Endothelial cell (in vitro differentiated cells): ENCODE results near the gene MED22. TPM values are rescaled to one million over a fixed set of nuclear protein-coding genes. Genes with fewer than 3 reads are reported as not detected.
A peak's percentile ranks its signal among the peaks of the same experiment; 100 is the strongest.

Source experiments
- DNase-seq: peaks from one replicate; pipeline ENCODE4 v3.0.0; 2021; ENCODE audit warnings: low spot score
- H3K27ac Mint-ChIP-seq: one replicate; pipeline ENCODE4 v1.8.0; 2021; ENCODE audit warnings: mixed read lengths, inconsistent platforms; ENCODE audit not compliant: unreplicated experiment
- H3K27me3 Mint-ChIP-seq: one replicate; pipeline ENCODE4 v1.8.0; 2021; ENCODE audit warnings: mild to moderate bottlenecking, moderate library complexity, mixed read lengths, inconsistent platforms; ENCODE audit not compliant: unreplicated experiment
- H3K36me3 Mint-ChIP-seq: one replicate; pipeline ENCODE4 v1.8.0; 2021; ENCODE audit warnings: mild to moderate bottlenecking, low read depth, mixed read lengths, inconsistent platforms; ENCODE audit not compliant: unreplicated experiment
- H3K4me1 Mint-ChIP-seq: one replicate; pipeline ENCODE4 v1.8.0; 2021; ENCODE audit warnings: mild to moderate bottlenecking, mixed read lengths, inconsistent platforms; ENCODE audit not compliant: unreplicated experiment
- H3K4me3 Mint-ChIP-seq: one replicate; pipeline ENCODE4 v1.8.0; 2021; ENCODE audit warnings: mild to moderate bottlenecking, mixed read lengths, inconsistent platforms; ENCODE audit not compliant: unreplicated experiment
- H3K9me3 Mint-ChIP-seq: one replicate; pipeline ENCODE4 v1.8.0; 2021; ENCODE audit warnings: mixed read lengths, inconsistent platforms; ENCODE audit not compliant: unreplicated experiment
- CTCF ChIP-seq: fragments of 200-600 bp; sonication (generic); IDR thresholded peaks from one replicate; pipeline ENCODE4 v1.5.0; 2021; ENCODE audit warnings: antibody characterized with exemption; ENCODE audit not compliant: unreplicated experiment
- total RNA-seq: library from RNA; stranded (reverse); fragmentation: NEBNext Ultra II Directional; extraction: Animal tissue kit (Norgen Biotek cat#: 25700); gene quantifications from one replicate; pipeline ENCODE4 v1.2.1, GENCODE V29; 2021; ENCODE audit not compliant: unreplicated experiment

MED22 gene
- total RNA-seq, 1 donor from 2014 or later: 32.9 TPM

GRCh38 chr9:133366435-133366834 lies 18.5 kb upstream of the MED22 start:
- DNase-seq: no peak
- H3K9me3 Mint-ChIP-seq: no peaks in the 10 kb centered on the region
- H3K27me3 Mint-ChIP-seq: peaks cover 7% of the 10 kb centered on the region
- H3K27ac Mint-ChIP-seq: no peak overlapping the region
- H3K36me3 Mint-ChIP-seq: peaks cover 42% of the 10 kb centered on the region
- no peaks in the 10 kb centered on the region for H3K4me1 Mint-ChIP-seq
- no peak for TF ChIP-seq CTCF
- no peak overlapping the region for H3K4me3 Mint-ChIP-seq

- peaks cover 5% of the 10 kb centered on the region for H3K4me1 Mint-ChIP-seq
Observed at GRCh38 chr9:133362359-133363044, 14.6 kb upstream of the MED22 start.

GRCh38 chr9:133361507-133362092 lies 13.7 kb upstream of the MED22 start:
- H3K27ac Mint-ChIP-seq: peak overlapping the region; percentile 45
- no peak for TF ChIP-seq CTCF
- peaks cover 48% of the 10 kb centered on the region for H3K36me3 Mint-ChIP-seq
- H3K27me3 Mint-ChIP-seq: peaks cover 5% of the 10 kb centered on the region
- H3K4me1 Mint-ChIP-seq: peaks cover 6% of the 10 kb centered on the region
- DNase-seq: no peak
- peak overlapping the region; percentile 31 for H3K4me3 Mint-ChIP-seq
- H3K9me3 Mint-ChIP-seq: no peaks in the 10 kb centered on the region

More at GRCh38 chr9:133362359-133363044, 14.6 kb upstream of the MED22 start:
- peaks cover 5% of the 10 kb centered on the region for H3K27me3 Mint-ChIP-seq
- DNase-seq: no peak
- TF ChIP-seq CTCF: no peak
- H3K4me3 Mint-ChIP-seq: no peak overlapping the region
- H3K9me3 Mint-ChIP-seq: no peaks in the 10 kb centered on the region
- peaks cover 48% of the 10 kb centered on the region for H3K36me3 Mint-ChIP-seq
- no peak overlapping the region for H3K27ac Mint-ChIP-seq

- Mint-ChIP-seq H3K27me3 (peaks cover 5% of the 10 kb centered on the region), H3K27ac (no peak overlapping the region), H3K4me3 (peak overlapping the region; percentile 19), H3K9me3 (no peaks in the 10 kb centered on the region), H3K4me1 (peaks cover 6% of the 10 kb centered on the region), H3K36me3 (peaks cover 44% of the 10 kb centered on the region)
- TF ChIP-seq CTCF: no peak
- DNase-seq: no peak
Observed at GRCh38 chr9:133360400-133361393, 12.8 kb upstream of the MED22 start.
